Esophagus squamous epithelium (tissue), 4 donors: ENCODE results near the gene FAIM.

Source experiments
- POLR2A ChIP-seq, 4 donors: fragments of 450-650 bp; IDR thresholded peaks; one replicate each; pipeline ENCODE4 v1.6.1; 2017; ENCODE audit warnings: antibody characterized with exemption in 4 of 4, mild to moderate bottlenecking in 4 of 4, moderate library complexity in 3 of 4
- TF ChIP-seq, protein P1 (sequence below), 6 experiments: fragments of 450-650 bp in 4 of 6; fragments of 200-600 bp in 2 of 6; sonication (generic) in 2 of 6; IDR thresholded peaks; one replicate each; pipeline ENCODE4 v1.5.1; 2016 to 2019; ENCODE audit warnings: antibody characterized with exemption in 6 of 6, mild to moderate bottlenecking in 4 of 6, moderate library complexity in 4 of 6

DNA sequence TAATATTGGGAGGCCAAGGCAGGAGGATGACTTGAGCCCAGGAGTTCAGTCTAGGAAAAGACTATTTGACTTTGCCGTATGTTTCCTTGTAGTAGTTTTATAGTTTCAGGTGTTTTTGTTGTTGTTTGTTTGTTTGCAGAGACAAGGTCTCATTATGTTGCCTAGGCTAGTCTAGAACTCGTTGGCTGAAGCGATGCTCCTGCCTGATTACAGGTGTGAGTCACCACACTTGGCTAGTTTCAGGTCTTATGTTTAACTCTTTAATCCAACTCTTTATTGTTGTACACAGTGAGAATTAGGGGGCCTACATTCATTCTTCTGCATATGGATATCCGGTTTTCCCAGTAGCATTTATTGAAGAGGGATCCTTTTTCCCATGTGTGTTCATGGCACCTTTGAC is 32.0 kb downstream of the FAIM start:
- TF ChIP-seq, protein P1, sequence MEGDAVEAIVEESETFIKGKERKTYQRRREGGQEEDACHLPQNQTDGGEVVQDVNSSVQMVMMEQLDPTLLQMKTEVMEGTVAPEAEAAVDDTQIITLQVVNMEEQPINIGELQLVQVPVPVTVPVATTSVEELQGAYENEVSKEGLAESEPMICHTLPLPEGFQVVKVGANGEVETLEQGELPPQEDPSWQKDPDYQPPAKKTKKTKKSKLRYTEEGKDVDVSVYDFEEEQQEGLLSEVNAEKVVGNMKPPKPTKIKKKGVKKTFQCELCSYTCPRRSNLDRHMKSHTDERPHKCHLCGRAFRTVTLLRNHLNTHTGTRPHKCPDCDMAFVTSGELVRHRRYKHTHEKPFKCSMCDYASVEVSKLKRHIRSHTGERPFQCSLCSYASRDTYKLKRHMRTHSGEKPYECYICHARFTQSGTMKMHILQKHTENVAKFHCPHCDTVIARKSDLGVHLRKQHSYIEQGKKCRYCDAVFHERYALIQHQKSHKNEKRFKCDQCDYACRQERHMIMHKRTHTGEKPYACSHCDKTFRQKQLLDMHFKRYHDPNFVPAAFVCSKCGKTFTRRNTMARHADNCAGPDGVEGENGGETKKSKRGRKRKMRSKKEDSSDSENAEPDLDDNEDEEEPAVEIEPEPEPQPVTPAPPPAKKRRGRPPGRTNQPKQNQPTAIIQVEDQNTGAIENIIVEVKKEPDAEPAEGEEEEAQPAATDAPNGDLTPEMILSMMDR (IDR thresholded peaks at IDR 0.05), result no peak
- no peak for TF ChIP-seq POLR2A (IDR thresholded peaks at IDR 0.05)
